ENCODE measurements around the gene COL4A1.

COL4A1 gene

GRCh38 chr13:110225609-110226574, 81.1 kb downstream of the COL4A1 start:
- Histone ChIP-seq H3K9me3 (ENCODE audit: low read length) (no peaks in the 10 kb centered on the region), H3K9ac (ENCODE audit: low read length) (no peak overlapping the region), H3K79me2 (ENCODE audit: insufficient read depth, low read length) (no peaks in the 10 kb centered on the region), H3K27ac (ENCODE audit: low read depth, low read length, poor library complexity, severe bottlenecking) (no peak overlapping the region), H3K9me2 (ENCODE audit: low read depth, low read length) (no peaks in the 10 kb centered on the region), H3K4me3 (ENCODE audit: low read depth, low read length, poor library complexity, severe bottlenecking) (no peak overlapping the region), H3F3A (ENCODE audit: insufficient read depth, low read length) (no peaks in the 10 kb centered on the region), H3K4me2 (ENCODE audit: low read length) (no peak overlapping the region), H2AFZ (ENCODE audit: low read length) (no peak overlapping the region), H3K4me1 (ENCODE audit: insufficient read depth, low read length, severe bottlenecking) (no peaks in the 10 kb centered on the region), H4K20me1 (ENCODE audit: insufficient read depth, low read length) (no peaks in the 10 kb centered on the region), H3K27me3 (ENCODE audit: insufficient read depth, low read length) (0 out of 2 replicates have a peak, but pooled peaks cover 5% of the 10 kb centered on the region), H3K36me3 (ENCODE audit: insufficient read depth, low read length) (no peaks in the 10 kb centered on the region)
- TF ChIP-seq CTCF (IDR thresholded peaks at IDR 0.05; ENCODE audit: low read length) = no peak

GRCh38 chr13:110225003-110225402, 82.0 kb downstream of the COL4A1 start:
- H3K79me2 ChIP-seq (ENCODE audit: insufficient read depth, low read length) = no peaks in the 10 kb centered on the region

DNA sequence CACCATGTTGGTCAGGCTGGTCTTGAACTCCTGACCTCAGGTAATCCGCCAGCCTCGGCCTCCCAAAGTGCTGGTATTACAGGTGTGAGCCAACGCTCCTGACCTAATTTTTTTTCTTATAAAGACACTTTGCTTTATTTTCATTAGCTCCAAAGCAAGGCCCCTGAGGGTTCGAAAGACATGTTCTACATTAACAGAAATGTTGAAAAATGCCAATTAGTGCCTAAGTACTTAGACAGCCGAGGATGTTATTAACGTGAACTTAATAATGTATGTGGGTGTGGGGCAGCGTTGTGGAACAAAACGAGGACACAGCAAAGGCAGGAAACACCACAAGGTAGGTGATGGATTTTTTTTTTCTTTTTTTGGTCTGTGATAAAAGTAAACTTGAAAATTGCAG, 82.4 kb downstream of the COL4A1 start:
- Histone ChIP-seq H3K27ac (ENCODE audit: low read depth, low read length, poor library complexity, severe bottlenecking) (no peak overlapping the region), H3K79me2 (ENCODE audit: insufficient read depth, low read length) (no peaks in the 10 kb centered on the region)
- no peak for TF ChIP-seq EZH2 (IDR thresholded peaks at IDR 0.05; ENCODE audit: borderline replicate concordance, low read length)
- no peak for TF ChIP-seq CTCF (IDR thresholded peaks at IDR 0.05; ENCODE audit: low read length)

More at GRCh38 chr13:110225003-110225402, 82.0 kb downstream of the COL4A1 start:
- H4K20me1 ChIP-seq (ENCODE audit: insufficient read depth, low read length) = no peaks in the 10 kb centered on the region
- H3F3A ChIP-seq (ENCODE audit: insufficient read depth, low read length) = no peaks in the 10 kb centered on the region
- no peak for TF ChIP-seq CTCF (IDR thresholded peaks at IDR 0.05; ENCODE audit: low read length)
- no peak for TF ChIP-seq EZH2 (IDR thresholded peaks at IDR 0.05; ENCODE audit: borderline replicate concordance, low read length)
- H2AFZ ChIP-seq (ENCODE audit: low read length) = no peak overlapping the region
- H3K4me3 ChIP-seq (ENCODE audit: low read depth, low read length, poor library complexity, severe bottlenecking) = no peak overlapping the region
- no peaks in the 10 kb centered on the region for H3K9me2 ChIP-seq (ENCODE audit: low read depth, low read length)
- H3K27me3 ChIP-seq (ENCODE audit: insufficient read depth, low read length) = 0 out of 2 replicates have a peak, but pooled peaks cover 9% of the 10 kb centered on the region
- no peaks in the 10 kb centered on the region for H3K36me3 ChIP-seq (ENCODE audit: insufficient read depth, low read length)
- H3K9me3 ChIP-seq (ENCODE audit: low read length) = no peaks in the 10 kb centered on the region
- no peak overlapping the region for H3K4me2 ChIP-seq (ENCODE audit: low read length)
- no peak overlapping the region for H3K27ac ChIP-seq (ENCODE audit: low read depth, low read length, poor library complexity, severe bottlenecking)
- no peaks in the 10 kb centered on the region for H3K4me1 ChIP-seq (ENCODE audit: insufficient read depth, low read length, severe bottlenecking)
- no peak overlapping the region for H3K9ac ChIP-seq (ENCODE audit: low read length)

More for the DNA sequence above, 82.4 kb downstream of the COL4A1 start:
- H3K9me2 ChIP-seq (ENCODE audit: low read depth, low read length) = no peaks in the 10 kb centered on the region
- 0 out of 2 replicates have a peak, but pooled peaks cover 9% of the 10 kb centered on the region for H3K27me3 ChIP-seq (ENCODE audit: insufficient read depth, low read length)
- no peaks in the 10 kb centered on the region for H3K4me1 ChIP-seq (ENCODE audit: insufficient read depth, low read length, severe bottlenecking)
- H3F3A ChIP-seq (ENCODE audit: insufficient read depth, low read length) = no peaks in the 10 kb centered on the region
- H2AFZ ChIP-seq (ENCODE audit: low read length) = no peak overlapping the region
- no peaks in the 10 kb centered on the region for H3K36me3 ChIP-seq (ENCODE audit: insufficient read depth, low read length)
- H3K9me3 ChIP-seq (ENCODE audit: low read length) = no peaks in the 10 kb centered on the region
- no peak overlapping the region for H3K4me3 ChIP-seq (ENCODE audit: low read depth, low read length, poor library complexity, severe bottlenecking)
- no peaks in the 10 kb centered on the region for H4K20me1 ChIP-seq (ENCODE audit: insufficient read depth, low read length)
- no peak overlapping the region for H3K4me2 ChIP-seq (ENCODE audit: low read length)
- no peak overlapping the region for H3K9ac ChIP-seq (ENCODE audit: low read length)

Data from OCI-LY1 (cell line).